Fibroblast of lung (primary cell): ENCODE measurements around the gene CSN3. TPM values are rescaled to one million over a fixed set of nuclear protein-coding genes. Genes with fewer than 3 reads are reported as not detected.

Experiments used
- DNase-seq, 2 donors: peaks; one replicate each; pipeline versions ENCODE4 v3.0.0 to v3.0.0-alpha.2; 2010; ENCODE audit warnings: low read depth in 2 of 2
- H2AFZ ChIP-seq: 2 replicates; pipeline ENCODE4 v1.5.1; 2012; ENCODE audit warnings: low read length, control low read depth, inconsistent platforms
- H3K27ac ChIP-seq: 2 replicates; pipeline ENCODE4 v1.5.1; 2011; ENCODE audit warnings: low read length, control low read depth; ENCODE audit not compliant: insufficient read depth
- H3K27me3 ChIP-seq: 2 replicates; pipeline ENCODE4 v1.5.1; 2011; ENCODE audit warnings: mild to moderate bottlenecking, low read length; ENCODE audit not compliant: control insufficient read depth, insufficient read depth
- H3K36me3 ChIP-seq: 2 replicates; pipeline ENCODE4 v1.5.1; 2011; ENCODE audit warnings: low read length; ENCODE audit not compliant: control insufficient read depth, insufficient read depth
- H3K4me1 ChIP-seq: 2 replicates; pipeline ENCODE4 v1.5.1; 2011; ENCODE audit warnings: low read length; ENCODE audit not compliant: control insufficient read depth, insufficient read depth; ENCODE audit errors: extremely low read depth
- H3K4me2 ChIP-seq: 2 replicates; pipeline ENCODE4 v1.5.1; 2011; ENCODE audit warnings: low read length, control low read depth; ENCODE audit not compliant: insufficient read depth; ENCODE audit errors: extremely low read depth
- H3K4me3 ChIP-seq, 4 experiments: fragments of 200-600 bp in 1 of 4; sonication (generic) in 1 of 4; replicated peaks in 1 of 4; 2 replicates each; pipeline ENCODE4 v1.5.1; 2011 to 2016; ENCODE audit warnings: low read length in 4 of 4, low read depth in 3 of 4, mild to moderate bottlenecking in 3 of 4, control low read depth in 2 of 4, inconsistent platforms in 1 of 4, mixed read lengths in 1 of 4; ENCODE audit not compliant: insufficient read depth in 1 of 4; ENCODE audit errors: control extremely low read depth in 1 of 4
- H3K79me2 ChIP-seq: 2 replicates; pipeline ENCODE4 v1.5.1; 2012; ENCODE audit warnings: mild to moderate bottlenecking, low read length, inconsistent platforms; ENCODE audit not compliant: control insufficient read depth, insufficient read depth
- H3K9ac ChIP-seq: 2 replicates; pipeline ENCODE4 v1.5.1; 2011; ENCODE audit warnings: mild to moderate bottlenecking, low read length, control low read depth; ENCODE audit not compliant: insufficient read depth
- H3K9me3 ChIP-seq: 2 replicates; pipeline ENCODE4 v1.5.1; 2012; ENCODE audit warnings: low read depth, low read length; ENCODE audit not compliant: control insufficient read depth, insufficient read depth
- H4K20me1 ChIP-seq: 2 replicates; pipeline ENCODE4 v1.5.1; 2011; ENCODE audit warnings: low read length; ENCODE audit not compliant: control insufficient read depth, insufficient read depth; ENCODE audit errors: extremely low read depth
- CTCF ChIP-seq, 2 donors: IDR thresholded peaks in 1 of 2; conservative IDR thresholded peaks in 1 of 2; 1 replicate in 1 of 2; 2 replicates in 1 of 2; pipeline ENCODE4 v1.5.1; 2011 to 2012; ENCODE audit warnings: low read length in 2 of 2, control low read depth in 1 of 2, inconsistent platforms in 1 of 2, low read depth in 1 of 2, mild to moderate bottlenecking in 1 of 2
- EZH2 ChIP-seq: IDR thresholded peaks from 2 replicates; pipeline ENCODE4 v1.5.1; 2012; ENCODE audit warnings: low read length, control low read depth, mild to moderate bottlenecking; ENCODE audit errors: missing control alignments
- polyA plus RNA-seq, 2 donors: library from polyadenylated mRNA; depleted of rRNA in 1 of 2; stranded (reverse) in 1 of 2; unstranded in 1 of 2; fragments of >200 nt; gene quantifications; 2 replicates each; pipeline ENCODE4 v1.2.1, GENCODE V29; 2011 to 2012; ENCODE audit warnings: missing spikeins in 1 of 2
- total RNA-seq: library from RNA; depleted of rRNA; stranded (reverse); fragments of >200 nt; gene quantifications from 2 replicates; pipeline ENCODE4 v1.2.1, GENCODE V29; 2014

Gene CSN3
- total and polyA plus RNA-seq, 2 donors (not counting 1 experiment from before 2014, with no cell fraction given) = not detected

GRCh38 chr4:70243091-70243490 lies 694 bp downstream of the CSN3 start:
- Histone ChIP-seq H2AFZ (no peak overlapping the region), H3K36me3 (no peaks in the 10 kb centered on the region), H4K20me1 (no peaks in the 10 kb centered on the region), H3K4me3 (no peak overlapping the region), H3K9ac (no peak overlapping the region), H3K27me3 (no peaks in the 10 kb centered on the region), H3K4me1 (no peaks in the 10 kb centered on the region), H3K4me2 (no peak overlapping the region), H3K79me2 (no peaks in the 10 kb centered on the region), H3K9me3 (no peaks in the 10 kb centered on the region), H3K27ac (no peak overlapping the region)
- no peak for TF ChIP-seq CTCF (conservative IDR thresholded peaks at IDR 0.05 in 1 of 2, IDR thresholded peaks at IDR 0.05 in 1 of 2; ENCODE audit: low read depth in 1 of 2, low read length in 2 of 2)
- DNase-seq = no peak

GRCh38 chr4:70251250-70251944 lies 9.0 kb downstream of the CSN3 start:
- no peak for DNase-seq
- H3K4me1 ChIP-seq = no peaks in the 10 kb centered on the region
- TF ChIP-seq CTCF (conservative IDR thresholded peaks at IDR 0.05 in 1 of 2, IDR thresholded peaks at IDR 0.05 in 1 of 2; ENCODE audit: low read depth in 1 of 2, low read length in 2 of 2) (no peak), EZH2 (no peak)
- no peak overlapping the region for H3K4me2 ChIP-seq
- H3K4me3 ChIP-seq = no peak overlapping the region
- H3K79me2 ChIP-seq = no peaks in the 10 kb centered on the region
- no peaks in the 10 kb centered on the region for H3K36me3 ChIP-seq
- no peaks in the 10 kb centered on the region for H3K27me3 ChIP-seq
- no peak overlapping the region for H3K27ac ChIP-seq
- H2AFZ ChIP-seq = no peak overlapping the region
- H4K20me1 ChIP-seq = no peaks in the 10 kb centered on the region
- no peaks in the 10 kb centered on the region for H3K9me3 ChIP-seq
- H3K9ac ChIP-seq = no peak overlapping the region

- H3K4me3 ChIP-seq = no peak overlapping the region
- H3K9me3 ChIP-seq = no peaks in the 10 kb centered on the region
- H3K36me3 ChIP-seq = no peaks in the 10 kb centered on the region
- DNase-seq = no peak
- no peak overlapping the region for H3K9ac ChIP-seq
- H4K20me1 ChIP-seq = no peaks in the 10 kb centered on the region
- TF ChIP-seq EZH2 = no peak
- TF ChIP-seq CTCF (conservative IDR thresholded peaks at IDR 0.05 in 1 of 2, IDR thresholded peaks at IDR 0.05 in 1 of 2; ENCODE audit: low read depth in 1 of 2, low read length in 2 of 2) = no peak
- H3K27me3 ChIP-seq = no peaks in the 10 kb centered on the region
- no peaks in the 10 kb centered on the region for H3K4me1 ChIP-seq
- no peaks in the 10 kb centered on the region for H3K79me2 ChIP-seq
- H3K4me2 ChIP-seq = no peak overlapping the region
- H2AFZ ChIP-seq = no peak overlapping the region
- no peak overlapping the region for H3K27ac ChIP-seq
Observed at GRCh38 chr4:70251945-70252277, 9.5 kb downstream of the CSN3 start.
